Measurements from ENCODE around the gene PTPRT.

Gene PTPRT

DNA sequence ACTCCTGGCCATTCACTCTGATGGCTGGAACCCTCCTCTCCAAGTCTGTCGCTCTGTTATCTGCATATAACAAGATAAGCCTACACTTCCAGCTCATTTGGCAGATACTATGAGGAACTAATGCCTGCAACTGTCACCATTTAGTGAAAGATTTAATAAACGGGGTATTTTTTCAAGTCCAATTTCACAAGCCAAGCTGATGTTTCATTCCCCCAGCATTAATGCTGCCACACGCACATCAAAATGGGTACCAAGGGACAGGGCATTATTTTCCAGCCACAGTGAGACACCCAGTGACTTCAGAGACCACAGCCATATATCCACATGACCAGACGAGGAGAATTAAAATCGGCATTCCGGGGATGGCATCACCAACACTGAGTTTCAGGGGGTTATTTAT lies 175.5 kb downstream of the PTPRT start:
- DNase-seq (ENCODE audit: insufficient read length), result no peak
- TF ChIP-seq POLR2A (IDR thresholded peaks at IDR 0.05; ENCODE audit: low read depth, low read length) (no peak), TAF1 (IDR thresholded peaks at IDR 0.05; ENCODE audit: borderline replicate concordance, low read depth, low read length) (no peak), POLR2AphosphoS5 (IDR thresholded peaks at IDR 0.05; ENCODE audit: low read depth, low read length) (no peak)
- FAIRE-seq, result no peak

DNA sequence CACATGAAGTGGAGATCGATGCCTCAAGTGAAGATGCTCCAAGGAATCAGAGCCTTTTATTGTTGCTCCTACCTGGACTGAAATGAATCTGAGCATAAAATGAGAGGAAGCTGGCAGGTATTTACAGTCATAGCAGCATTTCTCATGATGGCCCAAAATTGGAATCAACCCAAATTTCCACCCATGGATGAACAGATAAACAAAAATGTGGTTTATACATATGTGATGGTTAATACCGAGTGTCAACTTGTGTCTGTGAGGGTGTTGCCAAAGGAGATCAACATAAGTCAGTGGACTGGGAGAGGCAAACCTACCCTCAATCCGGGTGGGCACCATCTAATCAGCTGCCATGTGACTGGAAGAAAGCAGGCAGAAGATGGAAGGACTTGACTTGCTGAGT lies 178.2 kb downstream of the PTPRT start:
- no peak for FAIRE-seq

DNA sequence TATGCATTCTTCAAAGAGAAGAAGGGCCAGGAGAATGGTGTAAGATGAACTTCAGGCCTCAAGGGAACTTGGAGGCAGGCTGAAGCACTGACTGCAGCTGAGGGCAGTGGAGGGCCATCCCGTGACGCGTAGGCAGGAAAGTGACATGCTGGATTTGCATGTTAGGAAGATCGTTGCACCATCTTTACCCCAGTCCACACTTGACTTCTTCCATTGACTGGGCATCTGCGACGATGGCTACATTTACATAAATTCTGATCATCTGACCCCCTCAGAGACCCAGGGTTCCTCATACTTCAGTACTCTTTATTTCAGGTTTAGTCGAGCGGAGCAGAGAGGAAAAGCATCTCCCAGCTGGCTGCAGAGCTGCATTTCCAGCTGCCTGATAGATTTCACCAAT lies 180.2 kb downstream of the PTPRT start:
- FAIRE-seq (no peak), DNase-seq (ENCODE audit: insufficient read length) (no peak)
- no peak for TF ChIP-seq POLR2AphosphoS5 (IDR thresholded peaks at IDR 0.05; ENCODE audit: low read depth, low read length)
- no peak for TF ChIP-seq TAF1 (IDR thresholded peaks at IDR 0.05; ENCODE audit: borderline replicate concordance, low read depth, low read length)
- no peak for TF ChIP-seq POLR2A (IDR thresholded peaks at IDR 0.05; ENCODE audit: low read depth, low read length)

More for the DNA sequence above, 178.2 kb downstream of the PTPRT start:
- DNase-seq (ENCODE audit: insufficient read length), result no peak
- no peak for TF ChIP-seq POLR2AphosphoS5 (IDR thresholded peaks at IDR 0.05; ENCODE audit: low read depth, low read length)
- TF ChIP-seq POLR2A (IDR thresholded peaks at IDR 0.05; ENCODE audit: low read depth, low read length), result no peak
- TF ChIP-seq TAF1 (IDR thresholded peaks at IDR 0.05; ENCODE audit: borderline replicate concordance, low read depth, low read length), result no peak

DNA sequence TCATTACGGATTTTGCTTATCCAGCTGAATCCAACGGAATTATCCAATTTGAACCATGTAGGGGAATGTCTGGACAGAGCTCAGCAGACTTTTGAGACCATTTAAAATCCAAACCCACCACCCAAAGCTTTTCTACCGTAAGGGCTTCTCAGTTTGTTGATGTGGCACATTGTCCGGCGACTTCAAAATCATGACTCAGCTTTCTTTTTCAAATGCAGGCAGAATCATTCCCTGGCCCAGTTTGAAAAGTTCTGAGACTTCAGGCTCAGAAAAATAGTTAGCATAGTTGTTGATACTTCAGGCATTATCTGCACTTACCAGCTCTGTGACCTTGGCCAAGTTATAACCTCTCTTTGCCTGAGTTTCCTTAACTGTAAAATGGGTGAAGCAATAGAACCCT lies 182.2 kb downstream of the PTPRT start:
- TF ChIP-seq POLR2A (IDR thresholded peaks at IDR 0.05; ENCODE audit: low read depth, low read length) (no peak), TAF1 (IDR thresholded peaks at IDR 0.05; ENCODE audit: borderline replicate concordance, low read depth, low read length) (no peak), POLR2AphosphoS5 (IDR thresholded peaks at IDR 0.05; ENCODE audit: low read depth, low read length) (no peak)
- FAIRE-seq (no peak), DNase-seq (ENCODE audit: insufficient read length) (no peak)

DNA sequence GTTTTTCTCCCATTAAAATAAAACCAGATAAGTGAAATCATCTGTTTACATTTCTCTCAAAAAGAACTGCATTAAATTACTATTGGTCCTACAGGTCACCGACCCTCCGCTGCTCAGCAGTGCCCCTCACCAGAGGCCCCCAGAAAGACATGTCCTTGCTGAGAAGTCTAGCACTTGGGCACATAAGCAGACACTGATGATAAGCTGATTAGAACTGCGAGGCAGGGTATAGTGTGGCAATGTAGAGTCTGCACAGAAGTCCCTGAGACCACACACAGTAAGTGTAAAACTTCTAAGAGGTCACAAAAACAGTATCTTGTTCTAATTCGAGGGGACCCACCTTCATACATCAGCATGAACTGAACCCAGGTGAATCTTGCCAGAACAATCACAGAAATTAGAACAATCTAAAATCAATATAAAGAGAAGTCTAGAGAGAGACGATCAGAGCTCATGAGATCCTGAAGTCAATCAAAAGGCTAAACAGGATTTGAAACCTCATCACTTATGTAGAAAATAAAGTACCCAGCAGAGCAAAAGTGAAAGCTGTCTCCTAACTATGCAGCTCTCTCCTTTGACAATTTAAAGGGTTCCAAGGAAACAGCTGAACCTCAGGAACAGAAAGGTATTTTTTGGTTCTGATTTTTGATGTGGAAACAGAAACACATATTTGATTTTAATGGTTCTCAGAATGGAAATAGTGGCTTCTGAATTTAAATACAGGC lies 182.9 kb downstream of the PTPRT start:
- TF ChIP-seq TAF1 (IDR thresholded peaks at IDR 0.05; ENCODE audit: borderline replicate concordance, low read depth, low read length) (no peak), POLR2AphosphoS5 (IDR thresholded peaks at IDR 0.05; ENCODE audit: low read depth, low read length) (no peak), POLR2A (IDR thresholded peaks at IDR 0.05; ENCODE audit: low read depth, low read length) (no peak)
- DNase-seq (ENCODE audit: insufficient read length) (no peak), FAIRE-seq (no peak)

DNA sequence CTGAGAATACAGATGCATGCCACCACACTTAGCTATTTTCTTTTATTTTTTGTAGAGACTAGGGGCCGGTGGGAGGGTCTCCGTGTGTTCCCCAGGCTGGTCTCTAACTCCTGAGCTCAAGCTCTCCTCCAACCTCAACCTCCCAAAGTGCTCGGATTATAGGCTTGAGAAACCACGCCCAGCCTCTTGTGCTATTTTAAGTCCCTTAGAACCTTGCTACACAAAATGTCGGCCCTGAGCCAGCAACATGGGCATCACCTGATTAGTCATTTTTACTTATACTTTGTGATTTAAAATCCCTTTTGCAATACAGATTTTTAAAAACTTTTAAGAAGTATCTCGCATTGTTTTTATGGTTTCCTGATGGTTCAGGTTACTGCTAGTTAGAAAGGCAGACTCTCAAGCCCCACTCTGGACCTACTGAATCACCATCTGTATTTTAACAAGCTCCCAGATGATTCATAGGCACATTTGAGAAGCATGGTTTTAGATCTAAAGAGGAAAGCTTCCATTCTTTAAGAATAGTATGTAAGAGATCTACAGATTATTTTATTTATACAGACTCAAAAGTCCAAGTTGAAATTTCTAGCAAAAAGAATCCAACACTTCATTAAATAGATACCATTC lies 186.3 kb downstream of the PTPRT start:
- DNase-seq (ENCODE audit: insufficient read length), result no peak
- FAIRE-seq, result no peak
- no peak for TF ChIP-seq POLR2A (IDR thresholded peaks at IDR 0.05; ENCODE audit: low read depth, low read length)
- no peak for TF ChIP-seq TAF1 (IDR thresholded peaks at IDR 0.05; ENCODE audit: borderline replicate concordance, low read depth, low read length)
- no peak for TF ChIP-seq POLR2AphosphoS5 (IDR thresholded peaks at IDR 0.05; ENCODE audit: low read depth, low read length)

DNA sequence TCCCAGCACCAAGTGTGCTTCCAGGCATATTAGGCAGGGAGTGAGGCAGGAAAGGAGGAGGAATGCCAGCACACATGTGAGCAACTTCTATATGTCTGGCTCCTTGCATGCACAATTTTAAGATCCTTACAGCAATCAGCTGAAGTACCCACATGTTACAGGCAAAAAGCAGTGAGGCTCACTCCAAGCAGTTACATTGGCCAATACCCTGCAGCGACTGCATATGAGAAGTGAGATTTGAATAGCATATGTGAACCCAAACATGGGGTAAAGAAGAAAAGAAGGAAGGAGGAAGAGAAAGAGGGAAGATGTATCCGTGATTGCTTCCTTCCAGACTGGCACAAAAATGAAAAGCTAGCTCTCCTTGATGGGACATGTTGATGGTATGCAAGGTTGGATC lies 193.6 kb downstream of the PTPRT start:
- DNase-seq (ENCODE audit: insufficient read length), result no peak
- no peak for FAIRE-seq
- TF ChIP-seq TAF1 (IDR thresholded peaks at IDR 0.05; ENCODE audit: borderline replicate concordance, low read depth, low read length), result no peak
- TF ChIP-seq POLR2A (IDR thresholded peaks at IDR 0.05; ENCODE audit: low read depth, low read length), result no peak
- no peak for TF ChIP-seq POLR2AphosphoS5 (IDR thresholded peaks at IDR 0.05; ENCODE audit: low read depth, low read length)

DNA sequence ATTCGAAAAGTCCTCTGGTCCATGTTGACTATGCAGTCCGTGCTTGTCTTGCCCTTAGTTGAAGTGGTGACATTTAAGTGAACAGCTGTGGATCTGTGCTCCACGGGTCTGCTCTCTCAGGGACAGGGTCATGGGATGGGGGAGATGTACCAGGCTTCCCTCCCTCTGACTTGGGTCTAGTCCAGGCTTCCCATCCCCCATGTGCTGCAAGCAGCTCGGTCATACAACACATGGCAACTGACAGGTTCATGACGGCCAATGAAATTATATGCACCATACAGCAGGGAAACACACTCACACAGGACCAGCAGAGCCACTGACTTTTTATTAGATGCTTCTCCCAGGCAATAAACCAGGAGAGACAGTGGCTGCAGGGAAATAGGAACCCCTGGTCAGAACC lies 201.4 kb downstream of the PTPRT start:
- FAIRE-seq, result no peak
- TF ChIP-seq TAF1 (IDR thresholded peaks at IDR 0.05; ENCODE audit: borderline replicate concordance, low read depth, low read length) (no peak), POLR2A (IDR thresholded peaks at IDR 0.05; ENCODE audit: low read depth, low read length) (no peak), POLR2AphosphoS5 (IDR thresholded peaks at IDR 0.05; ENCODE audit: low read depth, low read length) (no peak)
- no peak for DNase-seq (ENCODE audit: insufficient read length)

DNA sequence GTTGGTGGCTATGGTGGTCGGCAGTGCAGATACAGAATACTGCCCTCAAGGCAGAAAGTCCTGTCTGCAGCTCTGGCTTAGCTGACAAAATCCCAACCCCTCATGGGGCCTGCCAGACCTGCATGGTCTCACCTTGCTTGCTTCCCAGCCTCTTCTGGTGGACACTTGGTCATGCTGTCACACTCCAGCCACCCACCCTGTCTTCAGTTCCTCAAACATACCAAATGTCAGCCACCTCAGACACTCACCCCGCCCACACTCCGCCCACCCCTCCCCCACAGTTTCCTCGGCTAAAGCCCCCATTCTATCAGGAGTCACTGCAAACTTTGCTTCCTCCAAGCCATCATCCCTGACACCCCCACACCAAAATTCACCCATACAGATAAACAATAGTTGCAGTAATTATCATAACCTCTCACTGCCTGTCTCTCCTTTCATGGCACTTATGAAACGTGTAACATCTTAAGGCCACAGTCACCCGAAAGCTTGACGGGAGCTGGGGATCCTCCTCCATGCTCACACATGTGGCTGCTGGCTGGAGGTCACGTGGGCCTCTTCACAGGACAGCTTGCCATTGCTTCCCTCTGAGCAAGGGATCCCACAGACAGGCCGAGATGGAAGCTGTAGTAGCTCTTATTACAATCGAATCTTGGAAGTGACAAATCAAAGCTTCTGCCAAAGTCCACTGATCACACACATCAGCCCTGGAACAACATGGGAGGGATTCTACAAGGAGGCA lies 202.2 kb downstream of the PTPRT start:
- no peak for FAIRE-seq
- no peak for DNase-seq (ENCODE audit: insufficient read length)
- TF ChIP-seq POLR2A (IDR thresholded peaks at IDR 0.05; ENCODE audit: low read depth, low read length), result no peak
- no peak for TF ChIP-seq POLR2AphosphoS5 (IDR thresholded peaks at IDR 0.05; ENCODE audit: low read depth, low read length)
- no peak for TF ChIP-seq TAF1 (IDR thresholded peaks at IDR 0.05; ENCODE audit: borderline replicate concordance, low read depth, low read length)

DNA sequence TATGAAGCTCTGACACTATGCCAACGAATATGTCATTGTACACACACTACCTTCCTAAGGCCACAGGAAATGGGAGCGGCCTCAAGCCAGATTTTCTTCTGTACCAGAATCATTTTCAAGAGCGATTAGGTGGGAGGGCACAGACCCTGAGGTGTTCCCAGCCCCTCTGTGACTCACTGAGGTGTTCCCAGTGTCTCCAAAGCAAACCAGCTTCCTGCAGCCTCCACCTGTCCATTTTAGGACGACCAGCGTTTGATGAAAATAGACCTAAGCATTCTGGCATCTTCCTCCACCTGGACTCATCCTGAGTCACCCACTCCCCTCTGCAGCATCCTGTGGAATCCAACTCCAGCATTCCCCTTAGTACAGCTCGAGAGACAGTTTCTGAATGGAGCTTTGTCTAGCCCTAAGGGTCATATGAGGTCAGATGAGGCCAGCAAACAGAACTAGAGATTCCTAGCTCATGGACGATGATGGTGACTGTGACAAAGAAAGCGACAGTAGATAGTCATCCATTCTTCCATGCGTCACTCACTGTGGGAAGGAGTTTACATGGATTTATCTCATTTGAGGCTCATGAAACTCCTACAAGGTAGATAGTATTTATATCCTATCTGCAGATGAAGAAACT lies 203.4 kb downstream of the PTPRT start:
- FAIRE-seq, result no peak
- DNase-seq (ENCODE audit: insufficient read length), result no peak

DNA sequence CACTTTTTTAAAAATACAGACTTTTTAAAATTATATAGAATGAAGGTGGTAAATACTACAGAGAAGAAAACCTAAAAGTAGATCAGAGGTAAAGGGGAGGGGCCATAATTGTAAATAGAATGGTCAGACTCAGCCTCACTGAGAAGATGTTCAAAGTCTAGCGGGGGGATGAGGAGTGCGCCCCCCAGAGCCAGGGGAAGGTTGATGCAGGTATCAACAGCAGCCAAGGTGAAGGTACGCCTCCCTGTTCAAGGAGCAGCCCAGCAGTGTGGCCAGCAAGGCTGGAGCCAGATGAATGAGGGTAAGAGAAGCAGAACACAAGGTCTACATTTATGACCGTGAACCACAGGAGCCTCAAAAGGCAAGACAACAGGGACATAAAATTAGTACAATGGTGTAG lies 204.1 kb downstream of the PTPRT start:
- TF ChIP-seq POLR2AphosphoS5 (IDR thresholded peaks at IDR 0.05; ENCODE audit: low read depth, low read length), result no peak
- TF ChIP-seq POLR2A (IDR thresholded peaks at IDR 0.05; ENCODE audit: low read depth, low read length), result no peak
- TF ChIP-seq TAF1 (IDR thresholded peaks at IDR 0.05; ENCODE audit: borderline replicate concordance, low read depth, low read length), result no peak
- DNase-seq (ENCODE audit: insufficient read length) (no peak), FAIRE-seq (no peak)

More for the DNA sequence above, 203.4 kb downstream of the PTPRT start:
- no peak for TF ChIP-seq POLR2A (IDR thresholded peaks at IDR 0.05; ENCODE audit: low read depth, low read length)
- no peak for TF ChIP-seq TAF1 (IDR thresholded peaks at IDR 0.05; ENCODE audit: borderline replicate concordance, low read depth, low read length)
- no peak for TF ChIP-seq POLR2AphosphoS5 (IDR thresholded peaks at IDR 0.05; ENCODE audit: low read depth, low read length)

Data from GM12892 (cell line).